Spleen (tissue), 13 donors: ENCODE measurements around the gene RGMB. TPM values are rescaled to one million over a fixed set of nuclear protein-coding genes. Genes with fewer than 3 reads are reported as not detected.

Experiments
- DNase-seq: peaks from one replicate; pipeline ENCODE4 v3.0.0-alpha.2; 2020
- H3K27ac ChIP-seq, 8 donors: fragments of 200-600 bp; sonication (generic) in 7 of 8; 1 replicate in 4 of 8; 2 replicates in 4 of 8; pipeline versions ENCODE4 v1.5.0 to v1.8.0; 2016 to 2021; ENCODE audit warnings: inconsistent platforms in 4 of 8, mild to moderate bottlenecking in 4 of 8, moderate library complexity in 1 of 8
- H3K27me3 ChIP-seq, 7 donors: fragments of 200-600 bp; sonication (generic) in 6 of 7; replicated peaks in 1 of 7; 1 replicate in 4 of 7; 2 replicates in 3 of 7; pipeline versions ENCODE4 v1.5.0 to v1.8.0; 2016 to 2021; ENCODE audit warnings: inconsistent platforms in 3 of 7, mild to moderate bottlenecking in 1 of 7
- H3K36me3 ChIP-seq, 6 donors: fragments of 200-600 bp; sonication (generic) in 5 of 6; 1 replicate in 4 of 6; 2 replicates in 2 of 6; pipeline versions ENCODE4 v1.5.0 to v1.8.0; 2016 to 2021; ENCODE audit warnings: inconsistent platforms in 2 of 6
- H3K4me1 ChIP-seq, 6 donors: fragments of 200-600 bp; sonication (generic) in 5 of 6; 1 replicate in 3 of 6; 2 replicates in 3 of 6; pipeline versions ENCODE4 v1.5.0 to v1.8.0; 2016 to 2021; ENCODE audit warnings: inconsistent platforms in 3 of 6
- H3K4me3 ChIP-seq, 8 donors: fragments of 200-600 bp; sonication (generic) in 7 of 8; 1 replicate in 4 of 8; 2 replicates in 4 of 8; pipeline versions ENCODE4 v1.5.0 to v1.8.0; 2016 to 2021; ENCODE audit warnings: inconsistent platforms in 4 of 8, mild to moderate bottlenecking in 4 of 8, moderate library complexity in 2 of 8
- H3K9me3 ChIP-seq, 8 donors: fragments of 200-600 bp; sonication (generic) in 7 of 8; 1 replicate in 4 of 8; 2 replicates in 4 of 8; pipeline versions ENCODE4 v1.5.0 to v1.8.0; 2016 to 2021; ENCODE audit warnings: inconsistent platforms in 4 of 8
- CTCF ChIP-seq, 11 experiments: fragments of 200-600 bp in 7 of 11; fragments of 450-650 bp in 4 of 11; sonication (generic) in 4 of 11; IDR thresholded peaks in 8 of 11; conservative IDR thresholded peaks in 3 of 11; 1 replicate in 7 of 11; 2 replicates in 4 of 11; pipeline versions ENCODE4 v1.4.0 to v1.8.0; 2016 to 2021; ENCODE audit warnings: antibody characterized with exemption in 11 of 11, inconsistent platforms in 4 of 11, mild to moderate bottlenecking in 1 of 11
- POLR2A ChIP-seq, 3 donors: fragments of 450-650 bp; IDR thresholded peaks; one replicate each; pipeline ENCODE4 v1.5.1; 2017; ENCODE audit warnings: antibody characterized with exemption in 3 of 3, mild to moderate bottlenecking in 1 of 3
- POLR2AphosphoS5 ChIP-seq, 3 donors: sonication (generic); formaldehyde crosslinking; IDR thresholded peaks; one replicate each; pipeline ENCODE4 v1.5.1; 2017; ENCODE audit warnings: antibody characterized with exemption in 3 of 3
- WGBS, 5 donors: extraction: QIAGEN DNeasy Blood & Tissue Kit in 3 of 5; methylation state at CpG; one replicate each; pipeline versions ENCODE4 v1.1.5 to v1.1.7; 2013 to 2018; 5-methylcytosine and 5-hydroxymethylcytosine counted together
- intact Hi-C: fragments of 100-400 bp; cut with DNase I; formaldehyde crosslinking; loops from one replicate; pipeline ENCODE4 v1.15.0; 2023; ENCODE audit warnings: low total_unique reads
- long read RNA-seq, 2 donors: transcript quantifications; one replicate each; lab custom pipeline, GENCODE V29; 2026
- polyA plus RNA-seq, 3 donors: library from polyadenylated mRNA; stranded (reverse); fragments of 200-250 nt; gene quantifications; one replicate each; pipeline ENCODE4 v1.2.1, GENCODE V29; 2013
- total RNA-seq, 7 donors: library from RNA; depleted of rRNA in 3 of 7; stranded (reverse); fragments of >200 nt in 3 of 7; fragmentation: NEBNext Ultra II Directional in 4 of 7; extraction: Animal tissue kit (Norgen Biotek cat#: 25700) in 4 of 7; gene quantifications; one replicate each; pipeline versions ENCODE4 v1.1.0 to v1.2.1, GENCODE V29; 2016 to 2021
- donor health status: healthy with polysubstance abuse.
- donor health status: DM: no; HTN: no; CAD: no; lungs with moderate emphysema.
- donor health status: DM: no; HTN: no; CAD: no.
- donor health status: Bipolar disorder and iron deficiency.
- donor health status: healthy.
- donor health status: DM: no; HTN: no; CAD: no.
- donor health status: DM: yes; HTN: yes; CAD: no.

Gene RGMB, protein sequence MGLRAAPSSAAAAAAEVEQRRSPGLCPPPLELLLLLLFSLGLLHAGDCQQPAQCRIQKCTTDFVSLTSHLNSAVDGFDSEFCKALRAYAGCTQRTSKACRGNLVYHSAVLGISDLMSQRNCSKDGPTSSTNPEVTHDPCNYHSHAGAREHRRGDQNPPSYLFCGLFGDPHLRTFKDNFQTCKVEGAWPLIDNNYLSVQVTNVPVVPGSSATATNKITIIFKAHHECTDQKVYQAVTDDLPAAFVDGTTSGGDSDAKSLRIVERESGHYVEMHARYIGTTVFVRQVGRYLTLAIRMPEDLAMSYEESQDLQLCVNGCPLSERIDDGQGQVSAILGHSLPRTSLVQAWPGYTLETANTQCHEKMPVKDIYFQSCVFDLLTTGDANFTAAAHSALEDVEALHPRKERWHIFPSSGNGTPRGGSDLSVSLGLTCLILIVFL
- 10 to 100 TPM; 12.0 to 22.9 (median 16.0) TPM for total RNA-seq
- 1 to 10 TPM; 2.1 to 3.8 (median 2.9) TPM for polyA plus RNA-seq
- long read RNA-seq, donor 1, full-length matches to known transcripts, result 5 of 5 reads
- long read RNA-seq, donor 1, partial matches to known transcripts, result 0 of 5 reads
- long read RNA-seq, donor 1, other reads (novel, unspliced or antisense), result 0 of 5 reads
- long read RNA-seq, donor 2, partial matches to known transcripts, result 0 of 4 reads
- long read RNA-seq, donor 2, other reads (novel, unspliced or antisense), result 0 of 4 reads

- H3K4me3 ChIP-seq, result peak within 1 kb of the TSS; percentile 61 to 95 (median 81)
- H3K27me3 ChIP-seq, result peaks cover 0 to 79% (median 10%) of the 10 kb centered on the region in 7 donors
- peak; percentile 96 for DNase-seq
- intact Hi-C loops, result no loop called here
- H3K9me3 ChIP-seq, result no peaks in the 10 kb centered on the region
- no peaks in the 10 kb centered on the region for H3K36me3 ChIP-seq
- 0 to 1% (median 1%) methylated on average over 48 to 84 of the region's 84 CpGs for WGBS, 5 donors
- TF ChIP-seq CTCF (IDR thresholded peaks at IDR 0.05 in 8 of 11, conservative IDR thresholded peaks at IDR 0.05 in 3 of 11) (peak in 2 of 11 experiments; percentile 8 to 16), POLR2AphosphoS5 (IDR thresholded peaks at IDR 0.05) (peak; percentile 67 to 90 (median 90)), POLR2A (IDR thresholded peaks at IDR 0.05) (peak in 1 of 3 donors; percentile 62)
- H3K27ac ChIP-seq, result peak within 1 kb of the TSS; percentile 75 to 95 (median 92)
- peaks cover 22 to 83% (median 70%) of the 10 kb centered on the region in 6 donors for H3K4me1 ChIP-seq
These were observed at the start of gene RGMB for GRCh38 chr5:98773464-98774191. RGMB (plus strand) TSS chr5:98773663; CDS start chr5:98774071, 408 bp downstream.

- intact Hi-C loops, result no loop called here
- H3K9me3 ChIP-seq, result no peaks in the 10 kb centered on the region
- WGBS, 5 donors, result 83 to 94% (median 88%) methylated on average over 2 of the region's 2 CpGs
- no peak overlapping the region for H3K4me3 ChIP-seq
- H3K27ac ChIP-seq, result no peak overlapping the region
- H3K36me3 ChIP-seq, result no peaks in the 10 kb centered on the region
- TF ChIP-seq POLR2AphosphoS5 (IDR thresholded peaks at IDR 0.05), result no peak
- TF ChIP-seq POLR2A (IDR thresholded peaks at IDR 0.05), result no peak
- no peak for TF ChIP-seq CTCF (IDR thresholded peaks at IDR 0.05 in 8 of 11, conservative IDR thresholded peaks at IDR 0.05 in 3 of 11)
- no peaks in the 10 kb centered on the region for H3K27me3 ChIP-seq
- H3K4me1 ChIP-seq, result no peaks in the 10 kb centered on the region
- DNase-seq, result no peak
These were observed 47.2 kb upstream of the RGMB start for GRCh38 chr5:98726258-98726657.

- Histone ChIP-seq H3K9me3 (no peaks in the 10 kb centered on the region), H3K36me3 (no peaks in the 10 kb centered on the region), H3K27ac (no peak overlapping the region), H3K27me3 (no peaks in the 10 kb centered on the region), H3K4me3 (no peak overlapping the region), H3K4me1 (no peaks in the 10 kb centered on the region)
- TF ChIP-seq POLR2AphosphoS5 (IDR thresholded peaks at IDR 0.05) (no peak), CTCF (IDR thresholded peaks at IDR 0.05 in 8 of 11, conservative IDR thresholded peaks at IDR 0.05 in 3 of 11) (no peak), POLR2A (IDR thresholded peaks at IDR 0.05) (no peak)
- no peak for DNase-seq
- 79 to 91% (median 90%) methylated on average over 5 of the region's 5 CpGs for WGBS, 5 donors
- intact Hi-C loops, result no loop called here
These were observed 45.8 kb upstream of the RGMB start for GRCh38 chr5:98727686-98728085.
